Vagina (tissue), 2 donors: ENCODE data around the gene MDFIC.

ENCODE experiments used
- CTCF ChIP-seq, 3 experiments: fragments of 450-650 bp in 2 of 3; fragments of 200-600 bp in 1 of 3; sonication (generic) in 1 of 3; IDR thresholded peaks; one replicate each; pipeline ENCODE4 v1.5.1; 2017 to 2019; ENCODE audit warnings: antibody characterized with exemption in 3 of 3, mild to moderate bottlenecking in 2 of 3, moderate library complexity in 2 of 3
- POLR2A ChIP-seq, 2 donors: fragments of 450-650 bp; IDR thresholded peaks; one replicate each; pipeline ENCODE4 v1.6.1; 2017; ENCODE audit warnings: antibody characterized with exemption in 2 of 2, mild to moderate bottlenecking in 2 of 2, moderate library complexity in 2 of 2

- TF ChIP-seq CTCF (IDR thresholded peaks at IDR 0.05) (no peak), POLR2A (IDR thresholded peaks at IDR 0.05) (no peak)
Measured at GRCh38 chr7:115010441-115010820, 88.5 kb downstream of the MDFIC start.
